Hepatocyte (in vitro differentiated cells): ENCODE data around the gene ELAVL2.

ENCODE experiments used
- CTCF ChIP-seq: fragments of 200-600 bp; sonication (generic); IDR thresholded peaks from 2 replicates; pipeline ENCODE4 v1.5.1; 2016; ENCODE audit warnings: antibody characterized with exemption, mild to moderate bottlenecking; ENCODE audit not compliant: poor library complexity
- EZH2 ChIP-seq: fragments of 200-600 bp; sonication (generic); IDR thresholded peaks from 2 replicates; pipeline ENCODE4 v1.6.1; 2016; ENCODE audit warnings: antibody characterized with exemption, mild to moderate bottlenecking, borderline replicate concordance
- EZH2phosphoT487 ChIP-seq: fragments of 200-600 bp; sonication (generic); IDR thresholded peaks from one replicate; pipeline ENCODE4 v1.6.1; 2018; ENCODE audit warnings: antibody characterized with exemption, mild to moderate bottlenecking, low read depth, moderate library complexity; ENCODE audit not compliant: unreplicated experiment, severe bottlenecking

GRCh38 chr9:23783509-23783908 is 42.5 kb downstream of the ELAVL2 start:
- TF ChIP-seq CTCF = no peak
- no peak for TF ChIP-seq EZH2phosphoT487
- no peak for TF ChIP-seq EZH2
